Measurements from ENCODE around the gene PTER. TPM values are rescaled to one million over a fixed set of nuclear protein-coding genes. Genes with fewer than 3 reads are reported as not detected.

Gene PTER
- total and polyA plus RNA-seq, 2 donors from 2014 or later: 16.2 to 22.2 TPM

GRCh38 chr10:16425449-16425848 lies 11.4 kb upstream of the PTER start:
- H3K27me3 ChIP-seq (ENCODE audit: control insufficient read depth, insufficient read depth, low read length): no peaks in the 10 kb centered on the region
- H3K36me3 ChIP-seq (ENCODE audit: control insufficient read depth in 2 of 3, insufficient read depth in 3 of 3, low read length in 3 of 3): no peaks in the 10 kb centered on the region
- no peak overlapping the region for H3K27ac ChIP-seq (ENCODE audit: low read depth in 2 of 2, low read length in 2 of 2)
- no peaks in the 10 kb centered on the region for H3K9me3 ChIP-seq (ENCODE audit: control insufficient read depth in 2 of 3, insufficient read depth in 1 of 3, low read length in 3 of 3)
- intact Hi-C loops (cut with DNase I): no loop called here
- DNase-seq: no peak
- FAIRE-seq: no peak
- H3K4me1 ChIP-seq (ENCODE audit: control insufficient read depth in 2 of 3, insufficient read depth in 2 of 3, low read depth in 1 of 3, low read length in 3 of 3): peaks cover 0 to 2% (median 0%) of the 10 kb centered on the region in 3 donors
- no peak overlapping the region for H3K4me3 ChIP-seq (ENCODE audit: low read length in 3 of 3)
- TF ChIP-seq CTCF (IDR thresholded peaks at IDR 0.05; ENCODE audit: borderline replicate concordance, extremely low read depth, insufficient read depth): no peak
- no peak overlapping the region for H3K9ac ChIP-seq (ENCODE audit: low read length in 3 of 3)

- Histone ChIP-seq H3K27me3 (ENCODE audit: control insufficient read depth, insufficient read depth, low read length) (no peaks in the 10 kb centered on the region), H3K27ac (ENCODE audit: low read depth in 2 of 2, low read length in 2 of 2) (no peak overlapping the region), H3K9me3 (ENCODE audit: control insufficient read depth in 2 of 3, insufficient read depth in 1 of 3, low read length in 3 of 3) (no peaks in the 10 kb centered on the region), H3K9ac (ENCODE audit: low read length in 3 of 3) (no peak overlapping the region), H3K4me3 (ENCODE audit: low read length in 3 of 3) (no peak overlapping the region), H3K36me3 (ENCODE audit: control insufficient read depth in 2 of 3, insufficient read depth in 3 of 3, low read length in 3 of 3) (no peaks in the 10 kb centered on the region), H3K4me1 (ENCODE audit: control insufficient read depth in 2 of 3, insufficient read depth in 2 of 3, low read depth in 1 of 3, low read length in 3 of 3) (no peaks in the 10 kb centered on the region)
- TF ChIP-seq CTCF (IDR thresholded peaks at IDR 0.05; ENCODE audit: borderline replicate concordance, extremely low read depth, insufficient read depth): no peak
- no peak for FAIRE-seq
- DNase-seq: no peak
- intact Hi-C loops (cut with DNase I): no loop called here
Measured at GRCh38 chr10:16429539-16429938, 7.3 kb upstream of the PTER start.

- Histone ChIP-seq H3K4me1 (ENCODE audit: control insufficient read depth in 2 of 3, insufficient read depth in 2 of 3, low read depth in 1 of 3, low read length in 3 of 3) (peaks cover 0 to 7% (median 0%) of the 10 kb centered on the region in 3 donors), H3K9me3 (ENCODE audit: control insufficient read depth in 2 of 3, insufficient read depth in 1 of 3, low read length in 3 of 3) (no peaks in the 10 kb centered on the region), H3K36me3 (ENCODE audit: control insufficient read depth in 2 of 3, insufficient read depth in 3 of 3, low read length in 3 of 3) (no peaks in the 10 kb centered on the region), H3K4me3 (ENCODE audit: low read length in 3 of 3) (peak overlapping the region in 2 of 3 donors; percentile 43 to 83), H3K27me3 (ENCODE audit: control insufficient read depth, insufficient read depth, low read length) (no peaks in the 10 kb centered on the region), H3K9ac (ENCODE audit: low read length in 3 of 3) (peak overlapping the region in 1 of 3 donors; percentile 1), H3K27ac (ENCODE audit: low read depth in 2 of 2, low read length in 2 of 2) (peak overlapping the region; percentile 71 to 83)
- TF ChIP-seq CTCF (IDR thresholded peaks at IDR 0.05; ENCODE audit: borderline replicate concordance, extremely low read depth, insufficient read depth): no peak
- FAIRE-seq (no peak), DNase-seq (peak in 2 of 5 donors; percentile 10 to 11)
- intact Hi-C loops (cut with DNase I): no loop called here
Measured at GRCh38 chr10:16436367-16436757, 448 bp upstream of the PTER start.

GRCh38 chr10:16437540-16437894 lies 707 bp downstream of the PTER start:
- Histone ChIP-seq H3K4me3 (ENCODE audit: low read length in 3 of 3) (peak overlapping the region in 2 of 3 donors; percentile 81 to 83), H3K36me3 (ENCODE audit: control insufficient read depth in 2 of 3, insufficient read depth in 3 of 3, low read length in 3 of 3) (no peaks in the 10 kb centered on the region), H3K27ac (ENCODE audit: low read depth in 2 of 2, low read length in 2 of 2) (peak overlapping the region in 1 of 2 donors; percentile 74), H3K9me3 (ENCODE audit: control insufficient read depth in 2 of 3, insufficient read depth in 1 of 3, low read length in 3 of 3) (no peaks in the 10 kb centered on the region), H3K9ac (ENCODE audit: low read length in 3 of 3) (peak overlapping the region in 1 of 3 donors; percentile 81), H3K27me3 (ENCODE audit: control insufficient read depth, insufficient read depth, low read length) (no peaks in the 10 kb centered on the region), H3K4me1 (ENCODE audit: control insufficient read depth in 2 of 3, insufficient read depth in 2 of 3, low read depth in 1 of 3, low read length in 3 of 3) (peaks cover 0 to 13% (median 2%) of the 10 kb centered on the region in 3 donors)
- no peak for DNase-seq
- no peak for TF ChIP-seq CTCF (IDR thresholded peaks at IDR 0.05; ENCODE audit: borderline replicate concordance, extremely low read depth, insufficient read depth)
- FAIRE-seq: no peak
- intact Hi-C loops (cut with DNase I): no loop called here
